ENCODE data around the gene SUN2.

The SUN2 gene

DNA sequence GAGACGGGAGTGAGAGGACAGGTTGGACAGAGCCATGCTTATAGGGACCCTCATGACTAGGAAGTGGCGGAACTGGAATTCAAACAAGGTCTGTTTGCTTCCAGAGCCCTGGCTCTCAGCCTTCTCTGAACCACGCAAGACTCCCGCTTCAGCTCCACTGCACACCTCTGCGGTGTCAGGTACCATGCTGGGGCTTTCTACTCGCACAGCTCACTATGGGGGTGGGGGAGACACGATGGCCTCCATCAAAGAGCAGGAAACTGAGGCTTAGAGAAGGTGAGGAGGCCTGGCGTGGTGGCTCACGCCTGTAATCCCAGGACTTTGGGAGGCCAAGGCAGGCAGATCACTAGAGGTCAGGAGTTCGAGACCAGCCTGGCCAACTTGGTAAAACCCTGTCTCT lies 14.2 kb downstream of the SUN2 start:
- no peak overlapping the region for H3K4me3 ChIP-seq (ENCODE audit: low read length)
- H3K4me1 ChIP-seq (ENCODE audit: insufficient read depth, low read length), result no peaks in the 10 kb centered on the region
- H3K27me3 ChIP-seq (ENCODE audit: insufficient read depth, low read length), result no peaks in the 10 kb centered on the region
- H3K36me3 ChIP-seq (ENCODE audit: insufficient read depth, low read length), result peaks cover 95% of the 10 kb centered on the region
- H2AFZ ChIP-seq (ENCODE audit: low read depth, low read length), result no peak overlapping the region
- H3K9me3 ChIP-seq (ENCODE audit: low read length), result no peaks in the 10 kb centered on the region

DNA sequence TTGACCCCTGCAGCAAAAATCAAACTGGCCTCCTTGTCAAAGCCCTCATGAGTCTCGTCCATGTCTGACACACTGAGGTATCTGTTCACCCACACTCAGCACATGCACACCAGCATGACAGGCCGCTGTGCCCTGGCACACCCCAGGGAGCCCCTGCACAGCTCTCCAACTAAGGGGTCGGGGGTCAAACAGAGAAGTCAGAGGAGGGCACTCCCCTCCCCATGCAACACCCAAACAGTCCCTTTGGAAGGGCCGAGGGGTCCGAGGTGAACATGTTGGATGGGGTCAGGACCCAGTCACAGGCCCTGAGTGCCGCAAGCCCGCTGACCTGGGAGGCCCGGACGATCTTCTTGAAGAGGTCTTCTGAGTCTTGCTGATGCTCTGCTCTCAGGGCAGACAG lies 14.6 kb downstream of the SUN2 start:
- H3K36me3 ChIP-seq (ENCODE audit: insufficient read depth, low read length), result peaks cover 96% of the 10 kb centered on the region

DNA sequence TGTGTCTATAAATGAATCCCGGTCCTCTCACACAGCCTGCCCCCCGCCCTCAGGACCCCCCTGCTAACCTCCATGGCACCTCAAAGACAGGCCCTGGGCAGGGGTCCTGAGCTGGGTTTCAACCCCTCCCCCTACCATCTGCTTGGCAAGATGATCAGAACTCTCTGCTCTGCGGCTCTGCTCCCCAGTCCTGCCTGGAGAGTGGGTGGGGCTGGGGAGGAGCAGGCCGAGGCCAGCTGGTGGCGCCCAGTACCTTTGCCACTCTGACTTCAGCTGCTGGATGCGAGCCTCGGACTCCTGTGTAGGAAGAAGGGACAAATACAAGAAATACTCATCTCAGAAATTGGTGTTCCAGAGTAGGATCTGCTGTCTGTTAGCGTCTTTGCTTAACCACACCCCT lies 15.0 kb downstream of the SUN2 start:
- Histone ChIP-seq H3K27me3 (ENCODE audit: insufficient read depth, low read length) (no peaks in the 10 kb centered on the region), H2AFZ (ENCODE audit: low read depth, low read length) (no peak overlapping the region), H3K36me3 (ENCODE audit: insufficient read depth, low read length) (peaks cover 98% of the 10 kb centered on the region)

More for the DNA sequence above, 14.6 kb downstream of the SUN2 start:
- no peak overlapping the region for H3K4me3 ChIP-seq (ENCODE audit: low read length)
- no peaks in the 10 kb centered on the region for H3K27me3 ChIP-seq (ENCODE audit: insufficient read depth, low read length)
- no peaks in the 10 kb centered on the region for H3K9me3 ChIP-seq (ENCODE audit: low read length)
- H3K4me1 ChIP-seq (ENCODE audit: insufficient read depth, low read length), result no peaks in the 10 kb centered on the region
- H2AFZ ChIP-seq (ENCODE audit: low read depth, low read length), result no peak overlapping the region

DNA sequence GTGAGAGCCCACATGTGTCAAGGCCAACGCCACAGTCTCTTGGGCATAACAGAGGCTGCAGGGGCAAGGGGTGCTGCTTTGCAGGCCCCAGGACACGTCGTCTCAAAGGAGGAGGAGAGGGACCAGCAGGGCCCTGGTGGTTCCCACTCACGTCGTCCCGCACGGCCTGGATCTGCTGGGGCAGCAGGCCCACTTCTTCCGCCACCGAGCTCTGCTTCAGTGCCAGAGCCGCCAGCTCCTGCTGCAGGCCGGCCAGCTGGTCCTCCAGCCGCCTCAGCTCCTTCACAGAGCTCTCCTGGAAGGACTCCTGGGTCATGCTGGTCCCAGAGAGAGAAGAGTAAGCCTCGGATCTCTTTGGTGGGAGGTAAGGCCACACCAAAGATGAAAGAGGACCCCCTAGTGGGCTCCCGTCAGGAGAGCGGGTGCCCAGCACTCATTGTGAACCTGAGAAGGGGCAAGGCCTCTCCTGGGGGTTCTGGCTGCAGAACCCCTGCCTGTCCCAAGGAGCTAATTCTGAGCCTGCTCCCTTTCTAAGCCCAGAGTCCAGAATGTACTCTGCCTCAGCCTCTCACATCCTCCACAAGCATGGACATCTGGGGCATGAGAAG lies 15.6 kb downstream of the SUN2 start:
- Histone ChIP-seq H3K4me1 (ENCODE audit: insufficient read depth, low read length) (no peaks in the 10 kb centered on the region), H3K27me3 (ENCODE audit: insufficient read depth, low read length) (no peaks in the 10 kb centered on the region), H3K4me3 (ENCODE audit: low read length) (no peak overlapping the region), H3K36me3 (ENCODE audit: insufficient read depth, low read length) (peaks cover 97% of the 10 kb centered on the region), H3K9me3 (ENCODE audit: low read length) (no peaks in the 10 kb centered on the region), H2AFZ (ENCODE audit: low read depth, low read length) (no peak overlapping the region)

More for the DNA sequence above, 15.0 kb downstream of the SUN2 start:
- Histone ChIP-seq H3K4me1 (ENCODE audit: insufficient read depth, low read length) (no peaks in the 10 kb centered on the region), H3K4me3 (ENCODE audit: low read length) (no peak overlapping the region), H3K9me3 (ENCODE audit: low read length) (no peaks in the 10 kb centered on the region)

DNA sequence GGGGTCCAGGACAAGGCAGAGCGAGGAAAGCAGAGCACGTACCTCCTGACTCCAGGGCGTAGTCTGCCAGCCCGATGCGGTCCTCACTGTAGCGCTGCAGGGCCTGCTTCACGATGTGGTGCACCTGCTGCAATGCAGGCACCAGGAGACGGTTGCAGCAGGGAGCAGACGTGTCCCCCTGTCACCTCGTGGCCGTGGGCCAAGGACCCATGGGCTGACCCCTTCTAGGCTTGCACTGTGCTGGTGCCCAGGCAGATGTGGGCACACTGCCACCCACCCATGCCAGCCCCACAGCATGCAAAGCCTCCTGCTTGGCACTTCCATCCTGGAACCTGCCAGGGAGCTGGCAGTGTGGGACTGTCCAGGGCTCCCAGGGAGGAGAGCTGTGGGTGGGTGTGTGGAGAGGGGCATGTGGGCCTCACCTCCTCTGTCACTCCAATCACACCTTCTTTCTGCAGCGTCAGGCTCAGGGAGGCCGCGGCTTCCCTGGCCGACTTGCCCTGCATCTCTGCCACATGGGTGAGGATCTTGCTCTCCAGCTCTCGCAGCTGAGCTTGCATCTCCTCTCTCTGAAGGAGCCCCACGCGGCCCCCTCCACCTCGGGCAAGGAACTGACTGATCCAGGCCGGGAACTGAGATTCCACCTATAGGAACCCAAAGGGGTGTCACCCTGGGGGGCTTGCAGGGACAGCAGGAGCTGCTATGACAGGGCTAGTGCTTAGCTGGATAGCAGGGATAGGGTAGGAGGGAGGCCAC lies 16.3 kb downstream of the SUN2 start:
- Histone ChIP-seq H3K4me3 (ENCODE audit: low read length) (no peak overlapping the region), H3K36me3 (ENCODE audit: insufficient read depth, low read length) (peaks cover 93% of the 10 kb centered on the region), H3K9me3 (ENCODE audit: low read length) (no peaks in the 10 kb centered on the region), H3K4me1 (ENCODE audit: insufficient read depth, low read length) (no peaks in the 10 kb centered on the region), H3K27me3 (ENCODE audit: insufficient read depth, low read length) (no peaks in the 10 kb centered on the region), H2AFZ (ENCODE audit: low read depth, low read length) (no peak overlapping the region)

DNA sequence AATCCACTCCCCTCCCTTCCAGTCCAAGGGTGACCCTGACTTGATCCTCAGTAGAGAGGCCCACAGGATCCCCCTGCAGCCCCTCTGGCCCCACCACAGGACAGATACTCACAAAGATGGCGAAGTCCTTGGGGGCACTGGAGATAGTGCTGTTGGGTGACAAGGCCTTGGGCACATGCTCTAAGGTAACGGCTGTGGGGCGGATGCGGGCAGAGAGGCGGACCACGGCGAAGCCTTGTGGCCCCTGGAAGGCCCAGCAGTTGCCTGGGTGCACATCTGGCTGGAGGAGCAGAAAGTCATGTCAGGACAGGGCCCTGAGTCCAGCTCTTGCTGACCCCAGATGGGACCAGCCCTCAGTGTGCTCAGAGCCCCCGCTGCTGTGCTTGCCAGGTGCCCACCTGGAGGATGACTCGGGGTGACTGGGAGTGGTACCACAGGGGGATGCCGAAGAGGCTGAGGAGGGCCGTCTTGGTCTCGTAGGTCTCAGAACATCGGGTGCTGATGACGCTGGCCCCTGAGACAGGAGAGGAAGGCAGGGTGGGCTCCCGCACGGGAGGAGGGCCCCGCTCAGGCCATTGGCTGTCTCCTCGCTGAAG lies 17.2 kb downstream of the SUN2 start:
- no peak overlapping the region for H2AFZ ChIP-seq (ENCODE audit: low read depth, low read length)
- no peaks in the 10 kb centered on the region for H3K4me1 ChIP-seq (ENCODE audit: insufficient read depth, low read length)
- no peak overlapping the region for H3K4me3 ChIP-seq (ENCODE audit: low read length)
- H3K9me3 ChIP-seq (ENCODE audit: low read length), result no peaks in the 10 kb centered on the region
- H3K36me3 ChIP-seq (ENCODE audit: insufficient read depth, low read length), result peaks cover 94% of the 10 kb centered on the region
- H3K27me3 ChIP-seq (ENCODE audit: insufficient read depth, low read length), result no peaks in the 10 kb centered on the region

DNA sequence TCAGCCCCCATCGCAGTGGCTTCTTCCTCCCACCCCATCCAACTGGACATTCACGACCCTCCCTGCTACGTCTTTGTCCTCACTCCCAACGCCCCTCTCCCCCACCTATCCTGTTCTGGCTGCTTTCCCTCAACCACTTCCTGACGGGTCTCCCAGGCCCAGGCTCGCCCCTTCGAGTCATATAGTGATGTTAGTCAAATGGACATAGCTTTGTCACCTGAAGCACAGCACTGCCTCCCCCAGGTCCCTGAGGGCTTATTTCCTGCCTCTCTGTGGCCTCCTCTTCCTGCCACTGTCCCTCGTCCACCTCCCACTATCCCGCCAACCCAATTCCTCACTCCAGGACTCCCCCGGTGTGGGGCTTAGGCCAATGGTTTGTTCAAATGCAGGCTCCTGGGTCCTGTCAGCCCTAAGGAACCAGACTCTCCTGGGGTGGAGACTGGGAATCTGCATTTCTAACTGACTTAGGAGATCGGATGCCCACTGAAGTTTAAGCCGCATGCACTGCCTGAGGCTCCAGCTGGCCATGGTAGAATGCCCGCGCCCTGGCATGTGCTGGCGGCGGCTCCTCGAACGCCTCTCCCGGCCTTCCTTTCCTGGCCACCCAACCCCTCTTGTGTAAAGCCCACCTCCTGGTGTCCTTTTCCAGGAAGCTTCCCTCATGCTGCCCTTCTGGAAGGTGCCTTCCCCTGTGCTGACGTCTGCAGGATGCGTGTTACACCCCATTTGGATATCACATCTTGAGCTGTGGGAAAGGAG lies 18.3 kb downstream of the SUN2 start:
- no peak overlapping the region for H3K4me3 ChIP-seq (ENCODE audit: low read length)
- no peaks in the 10 kb centered on the region for H3K27me3 ChIP-seq (ENCODE audit: insufficient read depth, low read length)
- H3K4me1 ChIP-seq (ENCODE audit: insufficient read depth, low read length), result no peaks in the 10 kb centered on the region
- no peak overlapping the region for H2AFZ ChIP-seq (ENCODE audit: low read depth, low read length)
- peaks cover 84% of the 10 kb centered on the region for H3K36me3 ChIP-seq (ENCODE audit: insufficient read depth, low read length)
- H3K9me3 ChIP-seq (ENCODE audit: low read length), result no peaks in the 10 kb centered on the region

DNA sequence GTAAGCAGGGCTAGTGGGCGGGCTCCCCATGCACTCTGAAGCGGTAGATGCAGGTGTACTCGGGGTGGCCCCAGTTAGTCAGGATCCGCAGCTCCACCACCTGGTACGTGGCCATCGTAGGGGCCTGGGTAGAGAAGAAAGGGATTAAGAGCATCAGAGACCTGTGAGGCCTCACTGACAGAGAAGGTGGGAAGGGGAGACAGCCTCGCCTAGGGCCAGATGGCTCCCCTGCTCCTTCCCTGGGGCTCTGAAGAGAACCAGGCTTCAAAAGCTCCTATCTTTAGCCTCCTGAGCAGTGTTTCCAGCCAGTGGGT lies 19.6 kb downstream of the SUN2 start:
- Histone ChIP-seq H3K9me3 (ENCODE audit: low read length) (no peaks in the 10 kb centered on the region), H3K27me3 (ENCODE audit: insufficient read depth, low read length) (no peaks in the 10 kb centered on the region), H3K36me3 (ENCODE audit: insufficient read depth, low read length) (peaks cover 84% of the 10 kb centered on the region), H3K4me1 (ENCODE audit: insufficient read depth, low read length) (no peaks in the 10 kb centered on the region), H3K4me3 (ENCODE audit: low read length) (no peak overlapping the region), H2AFZ (ENCODE audit: low read depth, low read length) (no peak overlapping the region)

DNA sequence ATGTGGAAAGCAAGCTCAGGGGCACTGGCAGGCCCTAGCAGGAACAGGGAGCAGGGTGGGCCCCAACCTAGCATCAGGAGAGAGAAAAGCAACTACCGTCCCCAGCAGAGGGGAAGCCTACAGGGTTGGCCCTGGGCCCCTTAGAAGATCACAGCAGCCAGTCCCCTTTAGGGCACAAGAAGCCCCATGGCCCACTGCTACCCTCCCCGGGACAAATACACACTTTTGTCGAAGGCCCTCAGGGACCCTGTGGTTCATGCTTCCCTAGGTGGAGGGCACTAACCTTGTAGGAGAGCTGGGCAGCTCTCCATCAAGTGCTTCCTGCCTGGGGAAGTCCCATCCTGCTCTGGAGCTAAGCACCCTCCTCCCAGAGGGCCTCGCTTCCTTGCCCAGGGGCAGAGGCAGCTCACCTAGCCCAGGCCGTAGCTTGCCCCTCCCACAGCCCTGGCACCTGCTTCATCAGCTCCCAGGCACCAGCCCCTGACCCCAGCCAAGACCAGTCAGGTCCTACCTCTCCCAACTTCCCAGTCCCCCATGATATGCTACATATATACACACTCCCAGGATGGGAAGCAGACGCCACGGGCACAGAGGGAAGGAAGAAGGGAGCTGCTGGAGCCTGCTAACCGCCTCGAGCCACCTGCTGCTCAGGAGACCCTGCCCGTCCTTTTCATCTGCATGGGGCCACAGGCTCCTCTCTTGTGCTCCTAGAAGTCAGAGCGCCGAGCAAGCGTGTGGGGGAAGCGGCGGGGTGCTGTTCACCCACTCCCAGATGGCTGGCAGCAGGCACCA lies 20.1 kb downstream of the SUN2 start:
- Histone ChIP-seq H3K9me3 (ENCODE audit: low read length) (no peaks in the 10 kb centered on the region), H3K4me1 (ENCODE audit: insufficient read depth, low read length) (no peaks in the 10 kb centered on the region), H3K27me3 (ENCODE audit: insufficient read depth, low read length) (no peaks in the 10 kb centered on the region), H3K36me3 (ENCODE audit: insufficient read depth, low read length) (peaks cover 83% of the 10 kb centered on the region), H2AFZ (ENCODE audit: low read depth, low read length) (no peak overlapping the region), H3K4me3 (ENCODE audit: low read length) (no peak overlapping the region)

DNA sequence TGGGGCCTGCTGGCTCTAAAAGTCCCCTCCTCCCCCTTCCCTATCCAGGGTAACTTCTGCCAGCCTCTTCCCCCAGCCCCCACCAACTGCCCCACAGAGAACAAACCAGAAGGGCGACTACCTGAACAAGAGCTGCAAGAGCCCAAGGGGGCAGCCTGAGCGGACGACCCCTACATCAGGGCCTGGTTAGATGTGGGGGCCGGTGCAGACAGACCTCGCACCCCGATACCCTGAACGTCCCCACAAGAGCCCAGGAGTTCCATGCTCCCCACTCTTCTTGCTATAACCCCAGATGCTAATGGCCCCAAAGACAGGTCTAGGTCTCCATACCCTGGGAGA lies 20.7 kb downstream of the SUN2 start:
- Histone ChIP-seq H3K9me3 (ENCODE audit: low read length) (no peaks in the 10 kb centered on the region), H3K36me3 (ENCODE audit: insufficient read depth, low read length) (peaks cover 82% of the 10 kb centered on the region), H3K4me3 (ENCODE audit: low read length) (no peak overlapping the region)

DNA sequence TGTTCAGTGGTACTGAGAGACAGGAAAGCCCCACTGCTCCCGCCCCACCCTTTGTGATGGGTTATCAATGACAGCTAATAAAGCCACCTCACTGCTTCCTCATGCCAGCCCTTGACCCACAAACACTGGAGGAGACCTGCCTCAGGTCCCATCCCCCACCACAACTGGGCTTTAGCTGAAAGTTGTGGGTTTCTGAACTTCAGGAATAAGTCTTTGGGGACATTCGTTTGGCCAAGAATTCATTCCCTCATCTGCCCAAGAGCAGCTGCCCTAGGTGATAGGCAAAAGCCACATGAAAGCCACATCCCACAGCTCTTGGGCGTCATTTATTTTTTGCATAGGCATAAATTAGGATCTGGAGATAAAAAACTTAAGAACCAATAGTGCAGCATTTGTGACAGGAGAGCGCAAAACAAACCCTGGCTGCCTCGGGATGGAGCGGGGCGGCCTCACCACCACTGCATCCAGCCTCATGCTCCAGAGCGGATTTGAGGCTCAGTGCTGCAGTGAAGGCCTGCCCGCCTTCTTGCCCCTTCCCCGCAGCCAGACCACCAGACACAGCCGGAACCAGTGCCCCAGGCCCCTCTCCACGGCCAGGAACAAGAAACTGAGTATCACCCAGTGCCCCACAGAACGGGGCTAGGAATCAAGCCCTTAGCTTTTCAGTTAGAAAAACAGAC lies 21.2 kb downstream of the SUN2 start:
- no peaks in the 10 kb centered on the region for H3K9me3 ChIP-seq (ENCODE audit: low read length)
- no peak overlapping the region for H3K4me3 ChIP-seq (ENCODE audit: low read length)
- H3K4me1 ChIP-seq (ENCODE audit: insufficient read depth, low read length), result no peaks in the 10 kb centered on the region
- H3K36me3 ChIP-seq (ENCODE audit: insufficient read depth, low read length), result peaks cover 82% of the 10 kb centered on the region
- H2AFZ ChIP-seq (ENCODE audit: low read depth, low read length), result no peak overlapping the region
- H3K27me3 ChIP-seq (ENCODE audit: insufficient read depth, low read length), result no peaks in the 10 kb centered on the region

More for the DNA sequence above, 20.7 kb downstream of the SUN2 start:
- no peaks in the 10 kb centered on the region for H3K27me3 ChIP-seq (ENCODE audit: insufficient read depth, low read length)
- H2AFZ ChIP-seq (ENCODE audit: low read depth, low read length), result no peak overlapping the region
- no peaks in the 10 kb centered on the region for H3K4me1 ChIP-seq (ENCODE audit: insufficient read depth, low read length)

DNA sequence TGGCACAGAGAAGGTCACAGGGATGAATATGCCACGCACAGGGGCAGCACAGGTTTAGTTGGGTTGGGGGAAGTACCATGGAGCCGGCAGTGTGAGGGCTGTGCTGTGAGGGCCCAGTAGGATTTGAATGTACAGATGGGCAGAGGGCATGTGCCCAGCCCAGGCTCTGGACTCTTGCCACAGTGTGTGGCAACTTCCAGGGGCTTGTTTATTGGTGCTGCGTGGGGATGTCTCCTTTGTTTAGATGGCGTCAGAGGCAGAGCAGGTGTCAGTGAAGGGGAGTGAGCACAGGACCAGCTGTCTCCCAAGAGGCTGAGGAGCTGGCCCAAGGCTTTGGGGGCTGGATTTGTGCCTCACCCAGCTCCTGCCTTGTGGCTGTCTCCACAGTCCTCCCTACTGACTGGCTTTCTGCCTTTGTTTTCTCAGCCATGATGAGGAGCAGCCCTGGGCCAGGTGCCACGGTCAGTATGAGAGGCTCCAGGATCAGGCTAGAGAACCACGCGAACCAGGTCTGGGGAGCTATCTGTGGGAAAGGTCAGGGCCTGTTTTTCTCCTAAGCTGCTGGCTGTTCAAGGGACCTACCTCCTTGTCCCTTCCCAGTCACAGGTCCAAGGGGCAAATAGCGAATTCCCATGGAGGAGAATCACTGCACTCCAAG lies 21.9 kb downstream of the SUN2 start:
- H3K4me1 ChIP-seq (ENCODE audit: insufficient read depth, low read length), result no peaks in the 10 kb centered on the region
- no peaks in the 10 kb centered on the region for H3K9me3 ChIP-seq (ENCODE audit: low read length)
- H3K36me3 ChIP-seq (ENCODE audit: insufficient read depth, low read length), result peaks cover 82% of the 10 kb centered on the region

More for the DNA sequence above, 21.9 kb downstream of the SUN2 start:
- Histone ChIP-seq H2AFZ (ENCODE audit: low read depth, low read length) (no peak overlapping the region), H3K4me3 (ENCODE audit: low read length) (no peak overlapping the region), H3K27me3 (ENCODE audit: insufficient read depth, low read length) (no peaks in the 10 kb centered on the region)
